ENCODE data around the gene DIPK1A. TPM values are rescaled to one million over a fixed set of nuclear protein-coding genes. Genes with fewer than 3 reads are reported as not detected.

DIPK1A gene
- total RNA-seq, 1 experiment from 2014 or later, result 10.5 TPM

DNA sequence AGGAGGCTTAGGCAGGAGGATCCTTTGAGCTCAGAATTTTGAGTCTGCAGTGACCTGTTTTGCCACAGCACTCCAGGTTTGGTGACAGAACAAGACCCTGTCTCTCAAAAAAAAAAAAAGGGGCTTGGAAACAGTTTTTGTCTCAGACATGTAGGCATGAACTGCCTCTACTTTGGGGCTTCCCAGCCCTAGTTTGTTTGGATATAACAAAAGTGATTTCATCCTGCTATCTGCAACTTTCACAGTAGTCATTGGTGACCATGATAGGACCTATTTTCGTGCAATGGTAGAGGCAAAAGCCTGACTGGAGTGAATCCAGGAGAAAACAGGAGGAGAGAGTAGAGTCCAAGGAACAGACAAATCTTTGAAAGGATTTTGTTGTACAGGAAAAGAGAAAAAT lies 156.0 kb downstream of the DIPK1A start:
- H4K20me1 ChIP-seq (ENCODE audit: insufficient read depth), result no peaks in the 10 kb centered on the region
- H3K9me3 ChIP-seq (ENCODE audit: insufficient read depth, low read depth), result 0 out of 2 replicates have a peak, but pooled peaks cover 4% of the 10 kb centered on the region
- H3K79me2 ChIP-seq (ENCODE audit: low read depth), result no peaks in the 10 kb centered on the region
- ChIA-PET CTCF (no interaction called here), POLR2A (ENCODE audit: unreplicated experiment) (interaction anchor here (0.5 to 0.7 kb wide), 2 partner anchors 42 to 51 kb away, joined by 4 to 12 read pairs; no protein-coding TSS in a partner anchor)
- H3F3A ChIP-seq (ENCODE audit: insufficient read depth, low read depth), result peaks cover 18% of the 10 kb centered on the region; the same call in 1 of the 2 replicates
- peak overlapping the region; percentile 13; the same call in 1 of the 2 replicates for H2AFZ ChIP-seq
- H3K9me2 ChIP-seq (ENCODE audit: insufficient read depth), result no peaks in the 10 kb centered on the region
- intact Hi-C loops (cut with micrococcal nuclease; ENCODE audit: unreplicated experiment), result no loop called here
- peaks cover 18% of the 10 kb centered on the region for H3K4me1 ChIP-seq (replicated peaks; ENCODE audit: insufficient read depth)
- TF ChIP-seq EZH2 (IDR thresholded peaks at IDR 0.05; ENCODE audit: low read depth), result no peak
- TF ChIP-seq, protein P1, sequence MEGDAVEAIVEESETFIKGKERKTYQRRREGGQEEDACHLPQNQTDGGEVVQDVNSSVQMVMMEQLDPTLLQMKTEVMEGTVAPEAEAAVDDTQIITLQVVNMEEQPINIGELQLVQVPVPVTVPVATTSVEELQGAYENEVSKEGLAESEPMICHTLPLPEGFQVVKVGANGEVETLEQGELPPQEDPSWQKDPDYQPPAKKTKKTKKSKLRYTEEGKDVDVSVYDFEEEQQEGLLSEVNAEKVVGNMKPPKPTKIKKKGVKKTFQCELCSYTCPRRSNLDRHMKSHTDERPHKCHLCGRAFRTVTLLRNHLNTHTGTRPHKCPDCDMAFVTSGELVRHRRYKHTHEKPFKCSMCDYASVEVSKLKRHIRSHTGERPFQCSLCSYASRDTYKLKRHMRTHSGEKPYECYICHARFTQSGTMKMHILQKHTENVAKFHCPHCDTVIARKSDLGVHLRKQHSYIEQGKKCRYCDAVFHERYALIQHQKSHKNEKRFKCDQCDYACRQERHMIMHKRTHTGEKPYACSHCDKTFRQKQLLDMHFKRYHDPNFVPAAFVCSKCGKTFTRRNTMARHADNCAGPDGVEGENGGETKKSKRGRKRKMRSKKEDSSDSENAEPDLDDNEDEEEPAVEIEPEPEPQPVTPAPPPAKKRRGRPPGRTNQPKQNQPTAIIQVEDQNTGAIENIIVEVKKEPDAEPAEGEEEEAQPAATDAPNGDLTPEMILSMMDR (conservative IDR thresholded peaks at IDR 0.05), result no peak
- H3K36me3 ChIP-seq (ENCODE audit: low read depth), result no peaks in the 10 kb centered on the region
- no peak overlapping the region for H3K4me3 ChIP-seq
- TSS peak; percentile 82 for BruUV-seq (replicated peaks)
- H3K27ac ChIP-seq, result peak overlapping the region; percentile 33
- DNase-seq, result no peak
- H3K4me2 ChIP-seq, result peak overlapping the region; percentile 11; the same call in 1 of the 2 replicates
- H3K27me3 ChIP-seq (ENCODE audit: insufficient read depth, low read depth), result no peaks in the 10 kb centered on the region

DNA sequence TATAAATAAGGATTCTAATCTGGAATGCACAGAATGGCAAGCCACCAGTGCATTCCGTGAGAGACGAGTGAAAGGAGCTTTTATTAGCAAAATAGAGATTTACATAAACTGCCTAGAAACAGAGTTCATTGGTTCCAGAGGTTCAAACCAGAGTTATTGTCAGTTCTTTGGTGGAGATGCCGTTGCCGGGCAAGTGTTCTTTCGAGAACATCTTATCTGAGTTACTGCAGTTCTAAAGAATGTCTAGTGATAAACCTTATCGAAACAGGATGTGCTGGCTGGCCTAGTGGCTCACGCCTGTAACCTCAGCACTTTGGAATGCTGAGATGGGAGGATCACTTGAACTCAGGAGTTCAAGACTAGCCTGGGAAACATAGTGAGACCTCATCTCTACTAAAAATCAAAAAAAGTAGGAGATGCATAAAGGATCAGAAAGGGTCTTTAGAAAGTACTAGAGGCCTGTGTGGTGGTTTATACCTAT lies 156.5 kb downstream of the DIPK1A start:
- no peaks in the 10 kb centered on the region for H3K27me3 ChIP-seq (ENCODE audit: insufficient read depth, low read depth)
- H3K27ac ChIP-seq, result peak overlapping the region; percentile 33
- H3F3A ChIP-seq (ENCODE audit: insufficient read depth, low read depth), result peaks cover 18% of the 10 kb centered on the region; the same call in 1 of the 2 replicates
- H3K9me3 ChIP-seq (ENCODE audit: insufficient read depth, low read depth), result 0 out of 2 replicates have a peak, but pooled peaks cover 4% of the 10 kb centered on the region
- H3K9me2 ChIP-seq (ENCODE audit: insufficient read depth), result no peaks in the 10 kb centered on the region
- H2AFZ ChIP-seq, result peak overlapping the region; percentile 13; the same call in 1 of the 2 replicates
- no peaks in the 10 kb centered on the region for H4K20me1 ChIP-seq (ENCODE audit: insufficient read depth)
- H3K4me3 ChIP-seq, result no peak overlapping the region
- H3K79me2 ChIP-seq (ENCODE audit: low read depth), result no peaks in the 10 kb centered on the region
- BruUV-seq (replicated peaks), result no TSS peak
- ChIA-PET CTCF (no interaction called here), POLR2A (ENCODE audit: unreplicated experiment) (interaction anchor here (0.5 to 0.7 kb wide), 5 partner anchors 27 to 385 kb away, joined by 4 to 13 read pairs (median 6); partner anchors contain the start of gene RPL5)
- TF ChIP-seq, protein P1 (conservative IDR thresholded peaks at IDR 0.05), result no peak
- TF ChIP-seq EZH2 (IDR thresholded peaks at IDR 0.05; ENCODE audit: low read depth), result no peak
- H3K36me3 ChIP-seq (ENCODE audit: low read depth), result no peaks in the 10 kb centered on the region
- H3K4me1 ChIP-seq (replicated peaks; ENCODE audit: insufficient read depth), result peaks cover 18% of the 10 kb centered on the region
- peak; percentile 74 to 94 for DNase-seq
- peak overlapping the region; percentile 11; the same call in 1 of the 2 replicates for H3K4me2 ChIP-seq
- intact Hi-C loops (cut with micrococcal nuclease; ENCODE audit: unreplicated experiment), result loop anchor here (1.0 kb wide), 1 partner anchor 19 kb away; the partner anchor contains the start of gene EVI5

DNA sequence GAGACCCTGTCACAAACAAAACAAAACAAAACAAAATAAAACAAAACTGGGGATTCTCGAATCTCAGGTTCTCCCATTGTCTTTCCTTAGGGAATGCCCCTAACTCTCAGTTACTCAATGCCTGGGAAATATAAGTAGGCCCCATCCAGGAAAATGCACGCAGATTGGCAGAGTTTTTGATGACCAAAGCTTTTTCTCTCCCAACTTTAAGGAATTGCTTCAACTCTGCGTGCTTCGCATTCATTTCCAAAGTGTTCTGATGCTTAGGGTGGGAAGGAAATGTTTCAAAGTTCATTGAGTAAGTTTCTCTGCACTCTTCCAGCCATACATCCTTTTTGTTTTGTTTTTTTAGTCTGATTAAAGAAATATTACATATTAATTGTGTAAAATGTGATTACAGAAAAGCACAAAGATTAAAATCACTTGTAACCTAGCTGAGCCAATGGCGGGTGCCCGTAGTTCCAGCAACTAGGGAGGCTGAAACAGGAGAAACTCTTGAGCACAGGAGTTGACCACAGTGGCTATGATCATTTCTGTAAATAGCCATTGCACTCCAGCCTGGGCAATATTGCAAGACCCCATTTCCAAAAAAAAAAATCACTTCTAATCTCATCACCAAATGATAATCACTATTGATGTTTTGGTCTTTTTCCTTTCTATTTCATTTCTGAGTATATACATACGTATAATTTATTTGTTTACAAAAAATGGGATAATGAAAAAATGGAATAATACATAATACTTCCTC lies 157.9 kb downstream of the DIPK1A start:
- Histone ChIP-seq H3K79me2 (ENCODE audit: low read depth) (no peaks in the 10 kb centered on the region), H3K9me3 (ENCODE audit: insufficient read depth, low read depth) (0 out of 2 replicates have a peak, but pooled peaks cover 4% of the 10 kb centered on the region), H3K4me2 (no peak overlapping the region), H3F3A (ENCODE audit: insufficient read depth, low read depth) (peaks cover 12% of the 10 kb centered on the region; the same call in 1 of the 2 replicates), H3K27me3 (ENCODE audit: insufficient read depth, low read depth) (no peaks in the 10 kb centered on the region), H4K20me1 (ENCODE audit: insufficient read depth) (no peaks in the 10 kb centered on the region), H3K9me2 (ENCODE audit: insufficient read depth) (no peaks in the 10 kb centered on the region), H3K4me3 (no peak overlapping the region), H2AFZ (no peak overlapping the region), H3K36me3 (ENCODE audit: low read depth) (no peaks in the 10 kb centered on the region), H3K27ac (no peak overlapping the region), H3K4me1 (replicated peaks; ENCODE audit: insufficient read depth) (peaks cover 11% of the 10 kb centered on the region)
- intact Hi-C loops (cut with micrococcal nuclease; ENCODE audit: unreplicated experiment), result no loop called here
- no TSS peak for BruUV-seq (replicated peaks)
- POLR2A ChIA-PET (ENCODE audit: unreplicated experiment), result no interaction called here
- TF ChIP-seq, protein P1 (conservative IDR thresholded peaks at IDR 0.05), result no peak
- TF ChIP-seq EZH2 (IDR thresholded peaks at IDR 0.05; ENCODE audit: low read depth), result no peak
- DNase-seq, result no peak
- CTCF ChIA-PET, result no interaction called here

All from PC-9 (cell line).